GM18868 (cell line): ENCODE measurements around the gene C14orf180.

Source experiments
- ATAC-seq: cut with Tn5 transposase; IDR thresholded peaks from one replicate; pipeline ENCODE4 v1.9.1; 2021; ENCODE audit warnings: mild to moderate bottlenecking, moderate library complexity; ENCODE audit not compliant: unreplicated experiment

Gene C14orf180

GRCh38 chr14:104579507-104579906 lies at the start of gene C14orf180:
Gene C14orf180 (plus strand): TSS chr14:104579764. CDS start chr14:104586431, 6,667 bp downstream.
- ATAC-seq: no peak

GRCh38 chr14:104530646-104531045 lies 48.9 kb upstream of the C14orf180 start:
- no peak for ATAC-seq

- ATAC-seq: no peak
Observed at GRCh38 chr14:104531421-104532190, 48.0 kb upstream of the C14orf180 start.

GRCh38 chr14:104532191-104532555 lies 47.4 kb upstream of the C14orf180 start:
- no peak for ATAC-seq

GRCh38 chr14:104534036-104534435 lies 45.5 kb upstream of the C14orf180 start:
- no peak for ATAC-seq

- no peak for ATAC-seq
Observed at GRCh38 chr14:104536942-104537612, 42.5 kb upstream of the C14orf180 start.

- no peak for ATAC-seq
Observed at GRCh38 chr14:104537613-104537988, 42.0 kb upstream of the C14orf180 start.

GRCh38 chr14:104541905-104542465 lies 37.6 kb upstream of the C14orf180 start:
- ATAC-seq: no peak

GRCh38 chr14:104542871-104543830 lies 36.4 kb upstream of the C14orf180 start:
- no peak for ATAC-seq

GRCh38 chr14:104544362-104544961 lies 35.1 kb upstream of the C14orf180 start:
- no peak for ATAC-seq

GRCh38 chr14:104545151-104545941 lies 34.2 kb upstream of the C14orf180 start:
- no peak for ATAC-seq

- no peak for ATAC-seq
Observed at GRCh38 chr14:104545942-104546501, 33.5 kb upstream of the C14orf180 start.

GRCh38 chr14:104546591-104547309 lies 32.8 kb upstream of the C14orf180 start:
- ATAC-seq: no peak

GRCh38 chr14:104547310-104547997 lies 32.1 kb upstream of the C14orf180 start:
- ATAC-seq: no peak

- ATAC-seq: no peak
Observed at GRCh38 chr14:104547998-104548700, 31.4 kb upstream of the C14orf180 start.

- ATAC-seq: no peak
Observed at GRCh38 chr14:104548802-104549535, 30.6 kb upstream of the C14orf180 start.
